ENCODE measurements around the gene CTRB1.

Gene CTRB1

GRCh38 chr16:75193730-75194444 is 24.9 kb upstream of the CTRB1 start:
- H3K4me1 ChIP-seq: no peaks in the 10 kb centered on the region
- H3K36me3 ChIP-seq: no peaks in the 10 kb centered on the region
- no peaks in the 10 kb centered on the region for H3K27me3 ChIP-seq
- H3K9me3 ChIP-seq: no peaks in the 10 kb centered on the region
- H3K4me3 ChIP-seq (ENCODE audit: low read depth, low read length): no peak overlapping the region
- no peak for TF ChIP-seq CTCF (IDR thresholded peaks at IDR 0.05; ENCODE audit: low read depth, low read length)
- DNase-seq: no peak

- TF ChIP-seq CTCF (IDR thresholded peaks at IDR 0.05; ENCODE audit: low read depth, low read length): no peak
- no peak for DNase-seq
- H3K9me3 ChIP-seq: no peaks in the 10 kb centered on the region
- H3K4me3 ChIP-seq (ENCODE audit: low read depth, low read length): no peak overlapping the region
- H3K4me1 ChIP-seq: no peaks in the 10 kb centered on the region
- no peaks in the 10 kb centered on the region for H3K36me3 ChIP-seq
- no peaks in the 10 kb centered on the region for H3K27me3 ChIP-seq
Measured at GRCh38 chr16:75195811-75196790, 22.7 kb upstream of the CTRB1 start.

- H3K9me3 ChIP-seq: no peaks in the 10 kb centered on the region
- DNase-seq: no peak
- no peak overlapping the region for H3K4me3 ChIP-seq (ENCODE audit: low read depth, low read length)
- no peaks in the 10 kb centered on the region for H3K4me1 ChIP-seq
- H3K36me3 ChIP-seq: no peaks in the 10 kb centered on the region
- TF ChIP-seq CTCF (IDR thresholded peaks at IDR 0.05; ENCODE audit: low read depth, low read length): no peak
- no peaks in the 10 kb centered on the region for H3K27me3 ChIP-seq
Measured at GRCh38 chr16:75196836-75197235, 22.0 kb upstream of the CTRB1 start.

GRCh38 chr16:75197522-75198134 is 21.2 kb upstream of the CTRB1 start:
- H3K9me3 ChIP-seq: no peaks in the 10 kb centered on the region
- H3K36me3 ChIP-seq: no peaks in the 10 kb centered on the region
- no peaks in the 10 kb centered on the region for H3K27me3 ChIP-seq
- H3K4me3 ChIP-seq (ENCODE audit: low read depth, low read length): peak overlapping the region; percentile 57
- no peak for DNase-seq
- H3K4me1 ChIP-seq: no peaks in the 10 kb centered on the region
- TF ChIP-seq CTCF (IDR thresholded peaks at IDR 0.05; ENCODE audit: low read depth, low read length): no peak

GRCh38 chr16:75198135-75198600 is 20.6 kb upstream of the CTRB1 start:
- Histone ChIP-seq H3K36me3 (no peaks in the 10 kb centered on the region), H3K4me1 (no peaks in the 10 kb centered on the region), H3K4me3 (ENCODE audit: low read depth, low read length) (peak overlapping the region; percentile 57), H3K27me3 (no peaks in the 10 kb centered on the region), H3K9me3 (no peaks in the 10 kb centered on the region)
- TF ChIP-seq CTCF (IDR thresholded peaks at IDR 0.05; ENCODE audit: low read depth, low read length): no peak
- DNase-seq: peak; percentile 56

Measured in BE2C (cell line).